ENCODE measurements around the gene FRYL.
"Not testable (repeated sequence)": the region's sequence is repeated elsewhere in the genome, so short reads cannot be mapped to it uniquely, and the experiment has no call there.

The FRYL gene

GRCh38 chr4:48698029-48698971 lies 81.8 kb downstream of the FRYL start:
- peak; percentile 94 for DNase-seq (ENCODE audit: low spot score)

DNA sequence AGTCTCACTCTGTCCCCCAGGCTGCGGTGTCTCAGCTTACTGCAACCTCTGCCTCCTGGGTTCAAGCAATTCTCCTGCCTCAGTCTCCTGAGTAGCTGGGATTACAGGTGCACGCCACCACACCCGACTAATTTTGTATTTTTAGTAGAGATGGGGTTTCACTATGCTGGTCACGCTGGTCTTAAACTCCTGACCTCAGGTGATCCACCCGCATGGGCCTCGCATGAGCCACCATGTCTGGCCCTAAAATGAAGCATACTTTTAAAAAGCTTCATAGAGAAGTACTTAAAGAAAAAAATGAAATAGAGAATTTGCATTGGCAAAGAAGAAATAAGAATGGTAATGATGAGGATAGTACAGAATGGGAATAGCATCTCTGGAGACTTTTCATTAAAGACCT lies 82.6 kb downstream of the FRYL start:
- DNase-seq (ENCODE audit: low spot score); FAIRE-seq: not testable (repeated sequence)

More at GRCh38 chr4:48698029-48698971, 81.8 kb downstream of the FRYL start:
- no peak for FAIRE-seq

GRCh38 chr4:48694824-48695223 lies 85.3 kb downstream of the FRYL start:
- FAIRE-seq, result no peak
- DNase-seq (ENCODE audit: low spot score), result no peak

DNA sequence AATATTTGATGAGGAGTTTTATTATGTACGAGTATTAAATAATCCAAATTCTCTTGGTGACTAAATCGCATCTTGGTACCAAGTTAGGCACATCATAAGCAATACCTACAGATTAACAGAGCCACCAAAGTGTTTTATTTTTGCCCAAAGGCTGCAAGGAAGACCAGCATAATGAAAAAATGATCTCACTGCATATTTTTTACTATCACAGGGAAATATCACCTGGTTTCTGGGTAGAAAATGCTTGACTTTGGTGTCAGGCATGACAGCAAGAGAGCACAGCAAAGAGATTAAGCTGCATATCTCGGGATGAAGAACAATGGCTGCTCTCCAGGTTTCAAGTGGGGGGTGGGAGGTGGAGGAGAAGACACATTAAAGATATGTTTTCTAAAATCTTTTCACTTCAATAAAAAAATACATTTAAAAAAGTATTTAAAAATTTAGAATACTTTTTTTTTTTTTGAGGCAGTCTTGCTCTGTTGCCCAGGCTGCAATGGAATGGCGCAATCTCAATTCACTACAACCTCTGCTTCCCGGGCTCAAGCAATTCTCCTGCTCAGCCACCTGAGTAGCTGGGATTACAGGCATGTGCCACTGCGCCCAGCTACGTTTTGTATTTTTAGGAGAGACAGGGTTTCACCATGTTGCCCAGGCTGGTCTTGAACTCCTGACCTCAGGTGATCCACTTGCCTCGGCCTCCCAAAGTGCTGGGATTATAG lies 86.1 kb downstream of the FRYL start:
- FAIRE-seq (no peak), DNase-seq (ENCODE audit: low spot score) (no peak)

GRCh38 chr4:48692897-48693296 lies 87.2 kb downstream of the FRYL start:
- DNase-seq (ENCODE audit: low spot score), result no peak
- FAIRE-seq, result no peak

DNA sequence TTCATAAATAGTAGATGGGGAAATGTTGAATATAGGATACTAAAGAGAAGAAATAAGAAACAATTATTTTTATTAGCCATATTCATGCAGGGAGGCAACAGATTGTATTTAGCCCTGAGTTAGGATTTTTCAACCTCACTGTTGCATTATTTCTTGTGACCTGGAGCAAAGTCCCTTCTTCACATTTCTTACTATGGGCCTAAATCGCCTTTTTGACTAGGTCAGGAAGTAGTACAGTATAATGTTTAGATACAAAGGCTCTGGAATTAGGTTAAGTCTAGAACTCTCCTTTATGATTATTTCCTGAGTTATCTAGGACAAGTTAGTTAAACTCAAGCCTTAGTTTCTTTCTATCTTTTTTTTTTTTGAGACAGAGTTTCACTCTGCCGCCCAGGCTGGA lies 88.0 kb downstream of the FRYL start:
- no peak for DNase-seq (ENCODE audit: low spot score)
- no peak for FAIRE-seq

- no peak for DNase-seq (ENCODE audit: low spot score)
- no peak for FAIRE-seq
These were observed 91.1 kb downstream of the FRYL start for GRCh38 chr4:48688953-48689352.

- DNase-seq (ENCODE audit: low spot score) (no peak), FAIRE-seq (no peak)
These were observed 92.6 kb downstream of the FRYL start for GRCh38 chr4:48687313-48688051.

GRCh38 chr4:48686369-48686768 lies 93.7 kb downstream of the FRYL start:
- FAIRE-seq (no peak), DNase-seq (ENCODE audit: low spot score) (no peak)

GRCh38 chr4:48683784-48684666 lies 96.1 kb downstream of the FRYL start:
- DNase-seq (ENCODE audit: low spot score), result no peak
- no peak for FAIRE-seq

- FAIRE-seq; DNase-seq (ENCODE audit: low spot score): not testable (repeated sequence)
These were observed 97.2 kb downstream of the FRYL start for GRCh38 chr4:48682870-48683269.

GRCh38 chr4:48681856-48682255 lies 98.2 kb downstream of the FRYL start:
- FAIRE-seq (peak; percentile 65), DNase-seq (ENCODE audit: low spot score) (no peak)

- DNase-seq (ENCODE audit: low spot score) (no peak), FAIRE-seq (no peak)
These were observed 99.1 kb downstream of the FRYL start for GRCh38 chr4:48680848-48681568.

- DNase-seq (ENCODE audit: low spot score) (no peak), FAIRE-seq (no peak)
These were observed 106.5 kb downstream of the FRYL start for GRCh38 chr4:48673537-48673936.

DNA sequence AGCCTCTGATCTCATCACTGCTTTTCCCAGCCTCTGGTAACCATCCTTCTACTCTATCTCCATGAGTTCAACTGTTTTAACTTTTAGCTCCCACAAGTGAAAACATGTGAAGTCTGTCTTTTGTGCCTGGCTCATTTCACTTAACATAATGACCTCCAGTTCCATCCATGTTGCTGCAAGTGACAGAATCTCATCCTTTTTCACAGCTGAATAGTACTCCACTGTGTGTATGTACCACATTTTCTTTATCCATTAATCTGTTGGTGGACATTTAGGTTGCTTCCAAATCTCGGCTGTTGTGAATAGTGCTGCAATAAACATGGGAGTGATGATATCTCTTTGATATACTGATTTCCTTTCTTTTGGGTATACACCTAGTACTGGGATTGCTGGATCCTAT lies 109.5 kb downstream of the FRYL start:
- FAIRE-seq, result no peak

GRCh38 chr4:48669086-48669485 lies 111.0 kb downstream of the FRYL start:
- FAIRE-seq, result no peak
- no peak for DNase-seq (ENCODE audit: low spot score)

More for the DNA sequence above, 109.5 kb downstream of the FRYL start:
- no peak for DNase-seq (ENCODE audit: low spot score)

GRCh38 chr4:48668254-48669017 lies 111.6 kb downstream of the FRYL start:
- DNase-seq (ENCODE audit: low spot score), result no peak
- no peak for FAIRE-seq

DNA sequence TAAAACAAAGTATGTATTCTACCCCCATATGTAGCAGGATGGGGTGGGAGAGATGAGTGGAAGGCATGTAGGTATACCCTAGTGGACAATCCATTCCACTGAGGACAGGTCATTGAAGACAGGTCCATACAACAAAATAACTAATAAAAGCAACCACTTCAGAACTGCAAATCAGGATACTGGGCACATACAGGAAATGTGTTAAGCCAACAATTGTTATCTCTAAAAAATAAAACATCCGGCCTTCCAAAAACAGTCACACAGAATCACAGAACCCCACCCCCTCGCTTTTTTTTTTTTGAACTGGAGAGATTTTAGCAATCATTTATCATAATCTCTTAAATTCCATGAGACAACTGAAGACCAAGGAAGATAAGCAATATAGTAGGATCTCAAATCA lies 112.9 kb downstream of the FRYL start:
- DNase-seq (ENCODE audit: low spot score) (no peak), FAIRE-seq (no peak)

GRCh38 chr4:48665555-48666186 lies 114.4 kb downstream of the FRYL start:
- DNase-seq (ENCODE audit: low spot score), result peak; percentile 21
- FAIRE-seq, result peak; percentile 60

All from RCC 7860 (cell line).